CD8-positive, alpha-beta memory T cell (primary cell): ENCODE results near the gene NRSN2. TPM values are rescaled to one million over a fixed set of nuclear protein-coding genes. Genes with fewer than 3 reads are reported as not detected.
A peak's percentile ranks its signal among the peaks of the same experiment; 100 is the strongest.

Experiments
- CTCF ChIA-PET: fragments of 350-600 bp; sonication (Branson Sonifier 250); formaldehyde crosslinking; loops from one replicate; lab custom pipeline; 2021; ENCODE audit warnings: antibody characterized with exemption; lab: Charles Lee
- POLR2A ChIA-PET: fragments of 350-600 bp; sonication (Branson Sonifier 250); formaldehyde crosslinking; loops from one replicate; lab custom pipeline; 2021; ENCODE audit warnings: antibody characterized with exemption; lab: Charles Lee
- DNase-seq, 5 donors: peaks; one replicate each; pipeline versions ENCODE4 v3.0.0 to v3.0.0-alpha.2; 2020 to 2022; ENCODE audit warnings: mixed read lengths in 1 of 5
- H3K27ac ChIP-seq: one replicate; pipeline ENCODE4 v1.7.0; 2013; ENCODE audit warnings: low read depth, mild to moderate bottlenecking, low read length, moderate library complexity
- H3K27me3 ChIP-seq: 2 replicates; pipeline ENCODE4 v1.7.0; 2013; ENCODE audit warnings: low read length, mild to moderate bottlenecking; ENCODE audit not compliant: insufficient read depth, poor library complexity, severe bottlenecking
- H3K36me3 ChIP-seq: 2 replicates; pipeline ENCODE4 v1.7.0; 2013; ENCODE audit warnings: mild to moderate bottlenecking, low read length, moderate library complexity; ENCODE audit not compliant: insufficient read depth
- H3K4me1 ChIP-seq: 2 replicates; pipeline ENCODE4 v1.7.0; 2013; ENCODE audit warnings: mild to moderate bottlenecking, low read length, moderate library complexity; ENCODE audit not compliant: insufficient read depth
- H3K4me3 ChIP-seq: 2 replicates; pipeline ENCODE4 v1.7.0; 2013; ENCODE audit warnings: mild to moderate bottlenecking, low read length
- H3K9me3 ChIP-seq: 2 replicates; pipeline ENCODE4 v1.7.0; 2013; ENCODE audit warnings: mild to moderate bottlenecking, low read length
- H3K27ac Mint-ChIP-seq, 8 donors: one replicate each; pipeline ENCODE4 v1.8.0; 2020 to 2021; ENCODE audit warnings: mixed read lengths in 8 of 8, mild to moderate bottlenecking in 6 of 8, inconsistent platforms in 3 of 8, moderate library complexity in 3 of 8
- H3K27me3 Mint-ChIP-seq, 2 donors: one replicate each; pipeline ENCODE4 v1.8.0; 2020 to 2021; ENCODE audit warnings: mixed read lengths in 2 of 2, mild to moderate bottlenecking in 1 of 2, moderate library complexity in 1 of 2
- H3K36me3 Mint-ChIP-seq, 3 donors: one replicate each; pipeline ENCODE4 v1.8.0; 2020 to 2021; ENCODE audit warnings: mixed read lengths in 3 of 3, inconsistent platforms in 1 of 3, mild to moderate bottlenecking in 1 of 3
- H3K4me1 Mint-ChIP-seq, 3 donors: one replicate each; pipeline ENCODE4 v1.8.0; 2020 to 2021; ENCODE audit warnings: mixed read lengths in 3 of 3, inconsistent platforms in 1 of 3, mild to moderate bottlenecking in 1 of 3
- H3K4me3 Mint-ChIP-seq, 7 donors: one replicate each; pipeline ENCODE4 v1.8.0; 2020 to 2021; ENCODE audit warnings: mixed read lengths in 7 of 7, mild to moderate bottlenecking in 6 of 7, moderate library complexity in 4 of 7, inconsistent platforms in 2 of 7
- H3K9me3 Mint-ChIP-seq, 5 donors: one replicate each; pipeline ENCODE4 v1.8.0; 2020 to 2022; ENCODE audit warnings: mixed read lengths in 5 of 5, mild to moderate bottlenecking in 3 of 5, moderate library complexity in 2 of 5, inconsistent platforms in 1 of 5
- polyA plus RNA-seq: library from polyadenylated mRNA; unstranded; fragments of 300-500 nt; fragmentation: Illumina TruSeq; gene quantifications from one replicate; pipeline ENCODE4 v1.2.3, GENCODE V29; 2021
- total RNA-seq, 2 experiments: library from RNA; stranded (reverse); gene quantifications; one replicate each; pipeline ENCODE4 v1.2.3, GENCODE V29; 2021

The NRSN2 gene
- total and polyA plus RNA-seq, 3 experiments from 2014 or later = 1.0 to 9.5 (median 7.6) TPM

GRCh38 chr20:400454-401275 is 53.8 kb downstream of the NRSN2 start:
- Histone ChIP-seq H3K9me3 (no peaks in the 10 kb centered on the region), H3K27me3 (no peaks in the 10 kb centered on the region), H3K4me3 (no peak overlapping the region), H3K36me3 (peaks cover 17% of the 10 kb centered on the region), H3K27ac (no peak overlapping the region), H3K4me1 (peaks cover 9% of the 10 kb centered on the region)
- DNase-seq = no peak
- Mint-ChIP-seq H3K4me3 (no peak overlapping the region), H3K36me3 (peaks cover 0 to 26% (median 1%) of the 10 kb centered on the region in 3 donors), H3K27me3 (no peaks in the 10 kb centered on the region), H3K27ac (peak overlapping the region in 3 of 8 donors; percentile 19 to 42 (median 31)), H3K9me3 (no peaks in the 10 kb centered on the region), H3K4me1 (peaks cover 11 to 16% (median 13%) of the 10 kb centered on the region in 3 donors)
- ChIA-PET POLR2A (no interaction called here), CTCF (interaction anchor here (0.9 to 1.7 kb wide), 2 partner anchors 46 to 78 kb away, joined by 3 to 6 read pairs; no protein-coding TSS in a partner anchor)

GRCh38 chr20:401682-402495 is 55.0 kb downstream of the NRSN2 start:
- H3K4me3 Mint-ChIP-seq = no peak overlapping the region
- CTCF ChIA-PET = interaction anchor here (1.7 kb wide), 1 partner anchor 77 kb away, joined by 6 read pairs; no protein-coding TSS in a partner anchor
- no peaks in the 10 kb centered on the region for H3K9me3 Mint-ChIP-seq
- no peak overlapping the region for H3K27ac ChIP-seq
- no peak overlapping the region for H3K4me3 ChIP-seq
- peaks cover 0 to 13% (median 1%) of the 10 kb centered on the region in 3 donors for H3K36me3 Mint-ChIP-seq
- peaks cover 9% of the 10 kb centered on the region for H3K4me1 ChIP-seq
- no peaks in the 10 kb centered on the region for H3K27me3 ChIP-seq
- DNase-seq = no peak
- POLR2A ChIA-PET = no interaction called here
- no peaks in the 10 kb centered on the region for H3K27me3 Mint-ChIP-seq
- no peaks in the 10 kb centered on the region for H3K9me3 ChIP-seq
- H3K36me3 ChIP-seq = peaks cover 7% of the 10 kb centered on the region
- peaks cover 14 to 19% (median 18%) of the 10 kb centered on the region in 3 donors for H3K4me1 Mint-ChIP-seq
- no peak overlapping the region for H3K27ac Mint-ChIP-seq

- Histone ChIP-seq H3K9me3 (no peaks in the 10 kb centered on the region), H3K4me3 (no peak overlapping the region), H3K27ac (no peak overlapping the region), H3K36me3 (peaks cover under 1% of the 10 kb centered on the region), H3K4me1 (peaks cover 15% of the 10 kb centered on the region), H3K27me3 (no peaks in the 10 kb centered on the region)
- Mint-ChIP-seq H3K9me3 (no peaks in the 10 kb centered on the region), H3K36me3 (peaks cover 0 to 10% (median 1%) of the 10 kb centered on the region in 3 donors), H3K27ac (no peak overlapping the region), H3K4me3 (peak overlapping the region in 1 of 7 donors; percentile 25), H3K27me3 (no peaks in the 10 kb centered on the region), H3K4me1 (peaks cover 20 to 25% (median 24%) of the 10 kb centered on the region in 3 donors)
- ChIA-PET POLR2A (no interaction called here), CTCF (no interaction called here)
- no peak for DNase-seq
Measured at GRCh38 chr20:402496-402885, 55.6 kb downstream of the NRSN2 start.

- CTCF ChIA-PET = interaction anchor here (1.4 kb wide), 1 partner anchor 40 kb away, joined by 5 read pairs; no protein-coding TSS in a partner anchor
- DNase-seq = no peak
- Histone ChIP-seq H3K4me1 (peaks cover 16% of the 10 kb centered on the region), H3K27ac (no peak overlapping the region), H3K4me3 (no peak overlapping the region), H3K36me3 (no peaks in the 10 kb centered on the region), H3K27me3 (no peaks in the 10 kb centered on the region), H3K9me3 (no peaks in the 10 kb centered on the region)
- H3K4me1 Mint-ChIP-seq = peaks cover 20 to 26% (median 24%) of the 10 kb centered on the region in 3 donors
- no peaks in the 10 kb centered on the region for H3K27me3 Mint-ChIP-seq
- no peaks in the 10 kb centered on the region for H3K9me3 Mint-ChIP-seq
- POLR2A ChIA-PET = no interaction called here
- peaks cover 0 to 4% (median 1%) of the 10 kb centered on the region in 3 donors for H3K36me3 Mint-ChIP-seq
- peak overlapping the region in 2 of 7 donors; percentile 25 to 51 for H3K4me3 Mint-ChIP-seq
- H3K27ac Mint-ChIP-seq = no peak overlapping the region
Measured at GRCh38 chr20:402898-403581, 56.1 kb downstream of the NRSN2 start.

GRCh38 chr20:403582-403957 is 56.7 kb downstream of the NRSN2 start:
- Mint-ChIP-seq H3K4me3 (peak overlapping the region in 2 of 7 donors; percentile 19 to 51), H3K4me1 (peaks cover 20 to 26% (median 24%) of the 10 kb centered on the region in 3 donors), H3K9me3 (no peaks in the 10 kb centered on the region), H3K27ac (no peak overlapping the region), H3K36me3 (peaks cover 0 to 4% (median 0%) of the 10 kb centered on the region in 3 donors), H3K27me3 (no peaks in the 10 kb centered on the region)
- Histone ChIP-seq H3K9me3 (no peaks in the 10 kb centered on the region), H3K27me3 (no peaks in the 10 kb centered on the region), H3K27ac (peak overlapping the region; percentile 11), H3K36me3 (no peaks in the 10 kb centered on the region), H3K4me1 (peaks cover 16% of the 10 kb centered on the region), H3K4me3 (no peak overlapping the region)
- POLR2A ChIA-PET = no interaction called here
- no peak for DNase-seq
- CTCF ChIA-PET = interaction anchor here (1.4 kb wide), 1 partner anchor 41 kb away, joined by 5 read pairs; no protein-coding TSS in a partner anchor

- H3K36me3 Mint-ChIP-seq = peaks cover 0 to 9% (median 0%) of the 10 kb centered on the region in 3 donors
- H3K4me3 Mint-ChIP-seq = peak overlapping the region in 1 of 7 donors; percentile 43
- H3K4me1 Mint-ChIP-seq = peaks cover 24 to 29% (median 28%) of the 10 kb centered on the region in 3 donors
- peak overlapping the region in 2 of 8 donors; percentile 58 to 74 for H3K27ac Mint-ChIP-seq
- CTCF ChIA-PET = interaction anchor here (1.4 kb wide), 1 partner anchor 41 kb away, joined by 5 read pairs; no protein-coding TSS in a partner anchor
- H3K9me3 Mint-ChIP-seq = no peaks in the 10 kb centered on the region
- Histone ChIP-seq H3K27ac (peak overlapping the region; percentile 11), H3K4me3 (no peak overlapping the region), H3K4me1 (peaks cover 20% of the 10 kb centered on the region), H3K9me3 (no peaks in the 10 kb centered on the region), H3K36me3 (no peaks in the 10 kb centered on the region), H3K27me3 (no peaks in the 10 kb centered on the region)
- no peaks in the 10 kb centered on the region for H3K27me3 Mint-ChIP-seq
- POLR2A ChIA-PET = no interaction called here
- no peak for DNase-seq
Measured at GRCh38 chr20:404088-404487, 57.2 kb downstream of the NRSN2 start.
